Esophagus (tissue), 2 donors: ENCODE measurements around the gene FIBCD1. TPM values are rescaled to one million over a fixed set of nuclear protein-coding genes. Genes with fewer than 3 reads are reported as not detected.

Experiments used
- H3K27ac ChIP-seq, 2 donors: one replicate each; pipeline ENCODE4 v1.5.1; 2013; ENCODE audit warnings: low read depth in 2 of 2, mild to moderate bottlenecking in 2 of 2, inconsistent platforms in 1 of 2, low read length in 1 of 2, moderate library complexity in 1 of 2
- H3K27me3 ChIP-seq, 2 donors: one replicate each; pipeline ENCODE4 v1.6.1; 2013; ENCODE audit warnings: low read length in 2 of 2, control low read depth in 1 of 2, mild to moderate bottlenecking in 1 of 2; ENCODE audit not compliant: insufficient read depth in 2 of 2, control insufficient read depth in 1 of 2
- H3K36me3 ChIP-seq, 2 donors: one replicate each; pipeline ENCODE4 v1.6.1; 2013; ENCODE audit warnings: low read length in 1 of 2; ENCODE audit not compliant: control insufficient read depth in 2 of 2, insufficient read depth in 2 of 2
- H3K4me1 ChIP-seq, 2 donors: one replicate each; pipeline ENCODE4 v1.6.1; 2013; ENCODE audit warnings: low read length in 1 of 2; ENCODE audit not compliant: control insufficient read depth in 2 of 2, insufficient read depth in 2 of 2
- H3K4me3 ChIP-seq, 2 donors: one replicate each; pipeline ENCODE4 v1.5.1; 2013; ENCODE audit warnings: low read length in 2 of 2, mild to moderate bottlenecking in 2 of 2, low read depth in 1 of 2, moderate library complexity in 1 of 2
- H3K9me3 ChIP-seq, 2 donors: one replicate each; pipeline ENCODE4 v1.6.1; 2013; ENCODE audit warnings: mild to moderate bottlenecking in 2 of 2, low read depth in 1 of 2, low read length in 1 of 2, moderate library complexity in 1 of 2; ENCODE audit not compliant: control insufficient read depth in 2 of 2, insufficient read depth in 1 of 2
- WGBS, 2 donors: extraction: QIAGEN DNeasy Blood & Tissue Kit; methylation state at CpG; one replicate each; pipeline ENCODE4 v1.1.7; 2013; 5-methylcytosine and 5-hydroxymethylcytosine counted together
- polyA plus RNA-seq, 2 donors: library from polyadenylated mRNA; stranded (reverse); fragments of 200-250 nt; gene quantifications; one replicate each; pipeline ENCODE4 v1.2.3, GENCODE V29; 2013
- donor health status: healthy with polysubstance abuse.
- donor health status: Bipolar disorder and iron deficiency.

Gene FIBCD1
- polyA plus RNA-seq, 2 donors = 0.06 to 0.24 TPM

- H3K27me3 ChIP-seq = peaks cover 0 to 8% of the 10 kb centered on the region in 2 donors
- no peaks in the 10 kb centered on the region for H3K36me3 ChIP-seq
- no peak overlapping the region for H3K4me3 ChIP-seq
- 30 to 40% methylated on average over 21 of the region's 21 CpGs for WGBS, 2 donors
- no peak overlapping the region for H3K27ac ChIP-seq
- peaks cover 2 to 3% of the 10 kb centered on the region in 2 donors for H3K4me1 ChIP-seq
- H3K9me3 ChIP-seq = no peaks in the 10 kb centered on the region
Observed at GRCh38 chr9:130932255-130933079, 6.6 kb downstream of the FIBCD1 start.

- peaks cover 0 to 8% of the 10 kb centered on the region in 2 donors for H3K27me3 ChIP-seq
- H3K4me3 ChIP-seq = no peak overlapping the region
- H3K36me3 ChIP-seq = no peaks in the 10 kb centered on the region
- no peak overlapping the region for H3K27ac ChIP-seq
- 45 to 49% methylated on average over 20 of the region's 20 CpGs for WGBS, 2 donors
- no peaks in the 10 kb centered on the region for H3K9me3 ChIP-seq
- H3K4me1 ChIP-seq = peaks cover 2 to 3% of the 10 kb centered on the region in 2 donors
Observed at GRCh38 chr9:130931508-130932254, 7.4 kb downstream of the FIBCD1 start.

- WGBS, 2 donors = 87 to 90% methylated on average over 15 of the region's 15 CpGs
- H3K9me3 ChIP-seq = no peaks in the 10 kb centered on the region
- H3K4me1 ChIP-seq = peaks cover 0 to 2% of the 10 kb centered on the region in 2 donors
- H3K27me3 ChIP-seq = peaks cover 0 to 8% of the 10 kb centered on the region in 2 donors
- H3K4me3 ChIP-seq = no peak overlapping the region
- no peak overlapping the region for H3K27ac ChIP-seq
- no peaks in the 10 kb centered on the region for H3K36me3 ChIP-seq
Observed at GRCh38 chr9:130930804-130931349, 8.2 kb downstream of the FIBCD1 start.

- Histone ChIP-seq H3K27ac (no peak overlapping the region), H3K36me3 (no peaks in the 10 kb centered on the region), H3K4me3 (no peak overlapping the region), H3K9me3 (no peaks in the 10 kb centered on the region), H3K27me3 (peaks cover 0 to 8% of the 10 kb centered on the region in 2 donors), H3K4me1 (peaks cover 0 to 2% of the 10 kb centered on the region in 2 donors)
- WGBS, 2 donors = 87 to 90% methylated on average over 23 of the region's 23 CpGs
Observed at GRCh38 chr9:130930132-130930803, 8.8 kb downstream of the FIBCD1 start.

GRCh38 chr9:130929571-130930038, 9.4 kb downstream of the FIBCD1 start:
- WGBS, 2 donors = 80 to 88% methylated on average over 36 of the region's 36 CpGs
- no peak overlapping the region for H3K4me3 ChIP-seq
- no peaks in the 10 kb centered on the region for H3K36me3 ChIP-seq
- H3K9me3 ChIP-seq = no peaks in the 10 kb centered on the region
- no peak overlapping the region for H3K27ac ChIP-seq
- peaks cover 0 to 8% of the 10 kb centered on the region in 2 donors for H3K27me3 ChIP-seq
- peaks cover 0 to 2% of the 10 kb centered on the region in 2 donors for H3K4me1 ChIP-seq

- no peak overlapping the region for H3K4me3 ChIP-seq
- H3K36me3 ChIP-seq = no peaks in the 10 kb centered on the region
- no peak overlapping the region for H3K27ac ChIP-seq
- H3K27me3 ChIP-seq = peaks cover 0 to 6% of the 10 kb centered on the region in 2 donors
- H3K9me3 ChIP-seq = no peaks in the 10 kb centered on the region
- WGBS, 2 donors = 30 to 35% methylated on average over 14 of the region's 14 CpGs
- peaks cover 0 to 2% of the 10 kb centered on the region in 2 donors for H3K4me1 ChIP-seq
Observed at GRCh38 chr9:130927995-130928900, 10.8 kb downstream of the FIBCD1 start.

GRCh38 chr9:130927338-130927737, 11.7 kb downstream of the FIBCD1 start:
- WGBS, 2 donors = 66 to 80% methylated on average over 10 of the region's 10 CpGs
- H3K4me1 ChIP-seq = peaks cover 0 to 2% of the 10 kb centered on the region in 2 donors
- no peak overlapping the region for H3K27ac ChIP-seq
- no peaks in the 10 kb centered on the region for H3K27me3 ChIP-seq
- no peaks in the 10 kb centered on the region for H3K36me3 ChIP-seq
- H3K4me3 ChIP-seq = no peak overlapping the region
- H3K9me3 ChIP-seq = no peaks in the 10 kb centered on the region

GRCh38 chr9:130925050-130925678, 13.9 kb downstream of the FIBCD1 start:
- no peak overlapping the region for H3K27ac ChIP-seq
- WGBS, 2 donors = 87 to 89% methylated on average over 19 of the region's 19 CpGs
- H3K36me3 ChIP-seq = no peaks in the 10 kb centered on the region
- H3K9me3 ChIP-seq = no peaks in the 10 kb centered on the region
- no peaks in the 10 kb centered on the region for H3K27me3 ChIP-seq
- H3K4me3 ChIP-seq = no peak overlapping the region
- H3K4me1 ChIP-seq = peaks cover 0 to 2% of the 10 kb centered on the region in 2 donors
